Measurements from ENCODE around the gene ARHGAP45.

ARHGAP45 gene

GRCh38 chr19:1069009-1069779 is 2.2 kb downstream of the ARHGAP45 start:
- in situ Hi-C loops (cut with MboI; ENCODE audit: low sequenced_read_pairs), result no loop called here

GRCh38 chr19:1070576-1070930 is 3.6 kb downstream of the ARHGAP45 start:
- in situ Hi-C loops (cut with MboI; ENCODE audit: low sequenced_read_pairs), result no loop called here

GRCh38 chr19:1070931-1071791 is 4.2 kb downstream of the ARHGAP45 start:
- in situ Hi-C loops (cut with MboI; ENCODE audit: low sequenced_read_pairs), result no loop called here

- in situ Hi-C loops (cut with MboI; ENCODE audit: low sequenced_read_pairs), result no loop called here
Observed at GRCh38 chr19:1072371-1073015, 5.5 kb downstream of the ARHGAP45 start.

GRCh38 chr19:1073063-1073955 is 6.3 kb downstream of the ARHGAP45 start:
- in situ Hi-C loops (cut with MboI; ENCODE audit: low sequenced_read_pairs), result no loop called here

- in situ Hi-C loops (cut with MboI; ENCODE audit: low sequenced_read_pairs), result no loop called here
Observed at GRCh38 chr19:1073956-1074517, 7.1 kb downstream of the ARHGAP45 start.

- in situ Hi-C loops (cut with MboI; ENCODE audit: low sequenced_read_pairs), result no loop called here
Observed at GRCh38 chr19:1074544-1075283, 7.7 kb downstream of the ARHGAP45 start.

- in situ Hi-C loops (cut with MboI; ENCODE audit: low sequenced_read_pairs), result no loop called here
Observed at GRCh38 chr19:1076046-1076386, 9.0 kb downstream of the ARHGAP45 start.

GRCh38 chr19:1076951-1077350 is 10.0 kb downstream of the ARHGAP45 start:
- in situ Hi-C loops (cut with MboI; ENCODE audit: low sequenced_read_pairs), result no loop called here

GRCh38 chr19:1079566-1080111 is 12.7 kb downstream of the ARHGAP45 start:
- in situ Hi-C loops (cut with MboI; ENCODE audit: low sequenced_read_pairs), result no loop called here

GRCh38 chr19:1080360-1081161 is 13.6 kb downstream of the ARHGAP45 start:
- in situ Hi-C loops (cut with MboI; ENCODE audit: low sequenced_read_pairs), result no loop called here

GRCh38 chr19:1081301-1082164 is 14.6 kb downstream of the ARHGAP45 start:
- in situ Hi-C loops (cut with MboI; ENCODE audit: low sequenced_read_pairs), result no loop called here

GRCh38 chr19:1082165-1082927 is 15.4 kb downstream of the ARHGAP45 start:
- in situ Hi-C loops (cut with MboI; ENCODE audit: low sequenced_read_pairs), result no loop called here

- in situ Hi-C loops (cut with MboI; ENCODE audit: low sequenced_read_pairs), result no loop called here
Observed at GRCh38 chr19:1082928-1083816, 16.2 kb downstream of the ARHGAP45 start.

GRCh38 chr19:1084024-1084868 is 17.3 kb downstream of the ARHGAP45 start:
- in situ Hi-C loops (cut with MboI; ENCODE audit: low sequenced_read_pairs), result no loop called here
